Transverse colon (tissue), 3 donors: ENCODE data around the gene PPP1R1B.

Experiments used
- EP300 ChIP-seq: sonication (generic); formaldehyde crosslinking; IDR thresholded peaks from one replicate; pipeline ENCODE4 v1.6.1; 2017; ENCODE audit warnings: antibody characterized with exemption, low read depth
- POLR2A ChIP-seq: fragments of 450-650 bp; IDR thresholded peaks from one replicate; pipeline ENCODE4 v1.6.1; 2016; ENCODE audit warnings: antibody characterized with exemption, mild to moderate bottlenecking, moderate library complexity
- TF ChIP-seq, protein P1 (sequence below), 5 experiments: fragments of 200-600 bp in 3 of 5; fragments of 450-650 bp in 2 of 5; sonication (generic) in 3 of 5; IDR thresholded peaks; 1 replicate in 2 of 5; 2 replicates in 3 of 5; pipeline ENCODE4 v1.5.1; 2016 to 2017; ENCODE audit warnings: antibody characterized with exemption in 5 of 5, inconsistent platforms in 3 of 5, mild to moderate bottlenecking in 2 of 5, moderate library complexity in 1 of 5

DNA sequence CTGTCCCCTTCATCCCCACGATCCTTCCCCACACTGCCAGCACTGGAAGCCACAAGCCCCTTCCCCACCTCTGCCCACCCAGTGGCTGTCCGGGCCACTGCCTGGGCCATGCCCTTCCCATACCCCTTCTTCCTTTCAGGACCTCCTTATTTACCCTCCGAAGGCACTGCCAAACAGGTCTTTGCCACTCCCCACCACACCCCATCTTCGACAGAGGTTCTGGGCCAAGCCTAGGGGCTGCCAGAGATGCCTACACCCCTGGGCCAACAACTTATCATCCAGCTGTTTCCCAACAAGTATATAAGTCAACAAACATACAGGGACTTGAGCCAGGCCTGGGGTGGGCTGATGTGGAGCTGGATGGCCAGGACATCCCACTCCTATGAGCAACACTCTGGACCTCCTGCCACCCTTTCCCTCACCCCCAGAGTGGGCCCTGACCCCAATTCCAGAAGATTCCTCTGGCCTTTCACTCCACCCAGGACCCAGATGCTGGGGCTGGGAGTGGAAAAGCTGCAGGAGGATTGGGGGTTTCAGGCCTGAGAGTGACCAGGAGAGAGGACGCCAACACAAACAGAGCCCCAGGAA is 1.5 kb upstream of the PPP1R1B start:
- TF ChIP-seq, protein P1, sequence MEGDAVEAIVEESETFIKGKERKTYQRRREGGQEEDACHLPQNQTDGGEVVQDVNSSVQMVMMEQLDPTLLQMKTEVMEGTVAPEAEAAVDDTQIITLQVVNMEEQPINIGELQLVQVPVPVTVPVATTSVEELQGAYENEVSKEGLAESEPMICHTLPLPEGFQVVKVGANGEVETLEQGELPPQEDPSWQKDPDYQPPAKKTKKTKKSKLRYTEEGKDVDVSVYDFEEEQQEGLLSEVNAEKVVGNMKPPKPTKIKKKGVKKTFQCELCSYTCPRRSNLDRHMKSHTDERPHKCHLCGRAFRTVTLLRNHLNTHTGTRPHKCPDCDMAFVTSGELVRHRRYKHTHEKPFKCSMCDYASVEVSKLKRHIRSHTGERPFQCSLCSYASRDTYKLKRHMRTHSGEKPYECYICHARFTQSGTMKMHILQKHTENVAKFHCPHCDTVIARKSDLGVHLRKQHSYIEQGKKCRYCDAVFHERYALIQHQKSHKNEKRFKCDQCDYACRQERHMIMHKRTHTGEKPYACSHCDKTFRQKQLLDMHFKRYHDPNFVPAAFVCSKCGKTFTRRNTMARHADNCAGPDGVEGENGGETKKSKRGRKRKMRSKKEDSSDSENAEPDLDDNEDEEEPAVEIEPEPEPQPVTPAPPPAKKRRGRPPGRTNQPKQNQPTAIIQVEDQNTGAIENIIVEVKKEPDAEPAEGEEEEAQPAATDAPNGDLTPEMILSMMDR (IDR thresholded peaks at IDR 0.05) = no peak
- TF ChIP-seq POLR2A (peak; percentile 32), EP300 (no peak)
